ENCODE measurements around the gene ATG4B. TPM values are rescaled to one million over a fixed set of nuclear protein-coding genes. Genes with fewer than 3 reads are reported as not detected.

Gene ATG4B
- total RNA-seq, 2 donors from 2014 or later: 126 to 166 TPM

- no peak for DNase-seq
- no peak overlapping the region for H3K27ac ChIP-seq (ENCODE audit: low read depth, low read length)
- H3K9me3 ChIP-seq (ENCODE audit: control insufficient read depth, low read length): no peaks in the 10 kb centered on the region
- H3K36me3 Mint-ChIP-seq (ENCODE audit: low read depth): peaks cover 57% of the 10 kb centered on the region
- H3K27me3 ChIP-seq (ENCODE audit: control insufficient read depth, insufficient read depth, low read length, poor library complexity, severe bottlenecking): no peaks in the 10 kb centered on the region
- H3K27ac Mint-ChIP-seq: no peak overlapping the region
- H3K4me1 Mint-ChIP-seq: no peaks in the 10 kb centered on the region
- H3K36me3 ChIP-seq (ENCODE audit: control insufficient read depth, insufficient read depth, low read length): peaks cover 29% of the 10 kb centered on the region
- H3K27me3 Mint-ChIP-seq (ENCODE audit: insufficient read depth): no peaks in the 10 kb centered on the region
- 88 to 95% methylated on average over 16 to 17 of the region's 17 CpGs for WGBS, 2 experiments (ENCODE audit: insufficient coverage in 1 of 2, insufficient read length in 1 of 2)
- no peak overlapping the region for H3K4me3 ChIP-seq (ENCODE audit: low read length)
- no peaks in the 10 kb centered on the region for H3K9me3 Mint-ChIP-seq
- no peaks in the 10 kb centered on the region for H3K4me1 ChIP-seq (ENCODE audit: control insufficient read depth, insufficient read depth, low read length)
- H3K9ac ChIP-seq (ENCODE audit: extremely low read depth, low read length, poor library complexity, severe bottlenecking): no peak overlapping the region
- no peak overlapping the region for H3K4me3 Mint-ChIP-seq
- TF ChIP-seq CTCF (conservative IDR thresholded peaks at IDR 0.05): peak; percentile 26
Observed at GRCh38 chr2:241675885-241676284, 38.4 kb downstream of the ATG4B start.

- H3K4me1 Mint-ChIP-seq: no peaks in the 10 kb centered on the region
- no peaks in the 10 kb centered on the region for H3K27me3 ChIP-seq (ENCODE audit: control insufficient read depth, insufficient read depth, low read length, poor library complexity, severe bottlenecking)
- TF ChIP-seq CTCF (conservative IDR thresholded peaks at IDR 0.05): no peak
- H3K36me3 Mint-ChIP-seq (ENCODE audit: low read depth): peaks cover 57% of the 10 kb centered on the region
- peaks cover 36% of the 10 kb centered on the region for H3K36me3 ChIP-seq (ENCODE audit: control insufficient read depth, insufficient read depth, low read length)
- no peaks in the 10 kb centered on the region for H3K27me3 Mint-ChIP-seq (ENCODE audit: insufficient read depth)
- H3K9ac ChIP-seq (ENCODE audit: extremely low read depth, low read length, poor library complexity, severe bottlenecking): no peak overlapping the region
- H3K4me3 ChIP-seq (ENCODE audit: low read length): no peak overlapping the region
- no peak for DNase-seq
- no peaks in the 10 kb centered on the region for H3K9me3 ChIP-seq (ENCODE audit: control insufficient read depth, low read length)
- H3K27ac Mint-ChIP-seq: no peak overlapping the region
- 93 to 97% methylated on average over 14 to 17 of the region's 17 CpGs for WGBS, 2 experiments (ENCODE audit: insufficient coverage in 1 of 2, insufficient read length in 1 of 2)
- no peak overlapping the region for H3K4me3 Mint-ChIP-seq
- H3K27ac ChIP-seq (ENCODE audit: low read depth, low read length): no peak overlapping the region
- no peaks in the 10 kb centered on the region for H3K9me3 Mint-ChIP-seq
- H3K4me1 ChIP-seq (ENCODE audit: control insufficient read depth, insufficient read depth, low read length): no peaks in the 10 kb centered on the region
Observed at GRCh38 chr2:241676665-241677064, 39.2 kb downstream of the ATG4B start.

GRCh38 chr2:241677392-241677791, 39.9 kb downstream of the ATG4B start:
- H3K4me1 ChIP-seq (ENCODE audit: control insufficient read depth, insufficient read depth, low read length): no peaks in the 10 kb centered on the region
- H3K27ac ChIP-seq (ENCODE audit: low read depth, low read length): no peak overlapping the region
- no peaks in the 10 kb centered on the region for H3K9me3 Mint-ChIP-seq
- peaks cover 63% of the 10 kb centered on the region for H3K36me3 Mint-ChIP-seq (ENCODE audit: low read depth)
- no peak for DNase-seq
- no peak overlapping the region for H3K4me3 ChIP-seq (ENCODE audit: low read length)
- H3K27me3 Mint-ChIP-seq (ENCODE audit: insufficient read depth): no peaks in the 10 kb centered on the region
- no peak for TF ChIP-seq CTCF (conservative IDR thresholded peaks at IDR 0.05)
- WGBS, 2 experiments (ENCODE audit: insufficient coverage in 1 of 2, insufficient read length in 1 of 2): 91 to 93% methylated on average over 23 to 24 of the region's 24 CpGs
- no peaks in the 10 kb centered on the region for H3K4me1 Mint-ChIP-seq
- no peak overlapping the region for H3K4me3 Mint-ChIP-seq
- H3K9me3 ChIP-seq (ENCODE audit: control insufficient read depth, low read length): no peaks in the 10 kb centered on the region
- peaks cover 43% of the 10 kb centered on the region for H3K36me3 ChIP-seq (ENCODE audit: control insufficient read depth, insufficient read depth, low read length)
- H3K9ac ChIP-seq (ENCODE audit: extremely low read depth, low read length, poor library complexity, severe bottlenecking): no peak overlapping the region
- no peak overlapping the region for H3K27ac Mint-ChIP-seq
- no peaks in the 10 kb centered on the region for H3K27me3 ChIP-seq (ENCODE audit: control insufficient read depth, insufficient read depth, low read length, poor library complexity, severe bottlenecking)
